Upper lobe of right lung (tissue), 1 donor: Measurements from ENCODE around the gene EFNA5. TPM values are rescaled to one million over a fixed set of nuclear protein-coding genes. Genes with fewer than 3 reads are reported as not detected.

Experiments used
- ATAC-seq: fragments of 200-7000 bp; cut with Tn5 transposase; one replicate; pipeline ENCODE4 v1.9.1; 2020; ENCODE audit warnings: mild to moderate bottlenecking, moderate library complexity
- DNase-seq: peaks from one replicate; pipeline ENCODE4 v3.0.0-alpha.2; 2020
- H3K27ac ChIP-seq: fragments of 200-600 bp; one replicate; pipeline ENCODE4 v1.8.0; 2022
- H3K27me3 ChIP-seq: fragments of 200-600 bp; one replicate; pipeline ENCODE4 v1.8.0; 2022; ENCODE audit warnings: mild to moderate bottlenecking
- H3K36me3 ChIP-seq: fragments of 200-600 bp; one replicate; pipeline ENCODE4 v1.8.0; 2022
- H3K4me1 ChIP-seq: fragments of 200-600 bp; one replicate; pipeline ENCODE4 v1.8.0; 2022
- H3K4me3 ChIP-seq: fragments of 200-600 bp; one replicate; pipeline ENCODE4 v1.8.0; 2022; ENCODE audit warnings: mild to moderate bottlenecking
- H3K9me3 ChIP-seq: fragments of 200-600 bp; one replicate; pipeline ENCODE4 v1.8.0; 2022
- intact Hi-C: fragments of 100-400 bp; cut with DNase I; formaldehyde crosslinking; loops from one replicate; pipeline ENCODE4 v1.11.0; 2022
- total RNA-seq: library from RNA; stranded (reverse); fragmentation: NEBNext Ultra II Directional; extraction: Animal tissue kit (Norgen Biotek cat#: 25700); gene quantifications from one replicate; pipeline ENCODE4 v1.2.1, GENCODE V29; 2021
- TF ChIP-seq, protein P1 (sequence below): fragments of 200-600 bp; IDR thresholded peaks from one replicate; pipeline ENCODE4 v1.8.0; 2022; ENCODE audit warnings: antibody characterized with exemption
- donor health status: DM: no; HTN: yes; CAD: no; lungs with severe emphysema.

The EFNA5 gene
- total RNA-seq, 1 donor from 2014 or later, result 12.0 TPM

GRCh38 chr5:107570181-107570580 lies 100.6 kb downstream of the EFNA5 start:
- no peak overlapping the region for H3K27ac ChIP-seq
- H3K4me1 ChIP-seq, result peaks cover 9% of the 10 kb centered on the region
- DNase-seq (no peak), ATAC-seq (no peak)
- no peaks in the 10 kb centered on the region for H3K36me3 ChIP-seq
- TF ChIP-seq, protein P1, sequence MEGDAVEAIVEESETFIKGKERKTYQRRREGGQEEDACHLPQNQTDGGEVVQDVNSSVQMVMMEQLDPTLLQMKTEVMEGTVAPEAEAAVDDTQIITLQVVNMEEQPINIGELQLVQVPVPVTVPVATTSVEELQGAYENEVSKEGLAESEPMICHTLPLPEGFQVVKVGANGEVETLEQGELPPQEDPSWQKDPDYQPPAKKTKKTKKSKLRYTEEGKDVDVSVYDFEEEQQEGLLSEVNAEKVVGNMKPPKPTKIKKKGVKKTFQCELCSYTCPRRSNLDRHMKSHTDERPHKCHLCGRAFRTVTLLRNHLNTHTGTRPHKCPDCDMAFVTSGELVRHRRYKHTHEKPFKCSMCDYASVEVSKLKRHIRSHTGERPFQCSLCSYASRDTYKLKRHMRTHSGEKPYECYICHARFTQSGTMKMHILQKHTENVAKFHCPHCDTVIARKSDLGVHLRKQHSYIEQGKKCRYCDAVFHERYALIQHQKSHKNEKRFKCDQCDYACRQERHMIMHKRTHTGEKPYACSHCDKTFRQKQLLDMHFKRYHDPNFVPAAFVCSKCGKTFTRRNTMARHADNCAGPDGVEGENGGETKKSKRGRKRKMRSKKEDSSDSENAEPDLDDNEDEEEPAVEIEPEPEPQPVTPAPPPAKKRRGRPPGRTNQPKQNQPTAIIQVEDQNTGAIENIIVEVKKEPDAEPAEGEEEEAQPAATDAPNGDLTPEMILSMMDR, result no peak
- intact Hi-C loops, result no loop called here
- no peaks in the 10 kb centered on the region for H3K9me3 ChIP-seq
- H3K27me3 ChIP-seq, result no peaks in the 10 kb centered on the region
- H3K4me3 ChIP-seq, result no peak overlapping the region

DNA sequence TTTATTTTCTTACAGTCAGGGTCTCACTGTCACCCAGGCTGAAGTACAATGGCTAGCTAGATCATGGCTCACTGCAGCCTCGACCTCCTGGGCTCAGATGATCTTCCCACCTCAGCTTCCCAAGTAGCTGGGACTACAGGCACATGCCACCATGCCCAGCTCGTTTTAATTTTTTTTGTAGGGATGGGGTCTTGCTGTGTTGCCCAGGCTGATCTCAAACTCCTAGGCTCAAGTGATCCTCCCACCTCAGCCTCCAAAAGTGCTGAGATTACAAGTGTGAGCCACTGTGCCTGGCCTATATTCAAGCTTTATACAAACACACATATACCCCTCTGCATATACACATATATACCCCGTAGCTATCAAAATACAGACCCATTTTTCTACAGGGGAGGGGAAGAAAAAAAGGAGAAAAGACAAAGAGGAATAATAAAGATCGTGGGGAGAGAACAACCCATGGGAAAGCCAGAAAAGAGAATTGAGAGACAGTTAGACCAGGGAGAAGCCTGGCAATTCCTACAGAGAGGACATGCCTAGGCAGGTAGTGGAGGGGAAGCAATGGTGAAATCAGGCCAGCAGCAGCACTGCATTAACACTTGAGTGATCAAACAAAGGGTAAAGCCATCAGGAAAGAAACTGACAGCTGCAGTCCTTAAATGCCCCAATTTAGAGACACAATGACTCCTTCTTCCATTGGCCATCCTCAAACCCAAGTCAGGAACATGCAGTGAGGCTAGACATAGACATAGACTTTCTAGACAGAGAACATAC lies 102.7 kb downstream of the EFNA5 start:
- intact Hi-C loops, result no loop called here
- H3K4me1 ChIP-seq, result peaks cover 9% of the 10 kb centered on the region
- H3K27ac ChIP-seq, result no peak overlapping the region
- ATAC-seq, result no peak
- no peak for DNase-seq
- TF ChIP-seq, protein P1, result no peak
- H3K36me3 ChIP-seq, result no peaks in the 10 kb centered on the region
- no peaks in the 10 kb centered on the region for H3K27me3 ChIP-seq
- no peaks in the 10 kb centered on the region for H3K9me3 ChIP-seq
- no peak overlapping the region for H3K4me3 ChIP-seq

GRCh38 chr5:107566986-107567385 lies 103.8 kb downstream of the EFNA5 start:
- Histone ChIP-seq H3K9me3 (no peaks in the 10 kb centered on the region), H3K4me3 (no peak overlapping the region), H3K4me1 (peaks cover 9% of the 10 kb centered on the region), H3K27ac (no peak overlapping the region), H3K36me3 (no peaks in the 10 kb centered on the region), H3K27me3 (no peaks in the 10 kb centered on the region)
- intact Hi-C loops, result no loop called here
- DNase-seq (no peak), ATAC-seq (no peak)
- TF ChIP-seq, protein P1, result no peak

- intact Hi-C loops, result no loop called here
- no peak for DNase-seq
- H3K27me3 ChIP-seq, result no peaks in the 10 kb centered on the region
- ATAC-seq, result no peak
- H3K27ac ChIP-seq, result no peak overlapping the region
- TF ChIP-seq, protein P1, result no peak
- H3K4me1 ChIP-seq, result peaks cover 3% of the 10 kb centered on the region
- H3K4me3 ChIP-seq, result no peak overlapping the region
- H3K36me3 ChIP-seq, result no peaks in the 10 kb centered on the region
- H3K9me3 ChIP-seq, result no peaks in the 10 kb centered on the region
These were observed 104.7 kb downstream of the EFNA5 start for GRCh38 chr5:107565791-107566767.

DNA sequence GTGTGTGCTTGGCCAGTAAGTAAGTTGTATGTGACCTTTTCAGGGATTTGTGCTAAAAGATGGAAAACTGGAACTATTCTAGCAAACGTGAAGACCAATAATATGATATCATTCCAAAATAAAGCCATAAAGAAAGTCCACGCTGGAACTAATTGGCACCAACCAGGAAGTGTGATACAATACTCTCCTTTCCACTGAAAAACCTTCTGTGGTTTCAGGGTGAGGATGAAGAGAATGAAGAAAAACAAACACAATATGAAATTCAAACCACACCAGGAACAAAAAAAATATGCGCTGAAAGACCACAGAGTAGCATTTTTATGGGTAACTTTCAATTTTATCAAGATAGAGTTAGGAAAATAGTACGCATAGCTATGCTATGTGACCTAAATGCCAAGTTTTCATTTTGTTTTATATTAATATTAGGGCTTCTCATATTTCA lies 105.8 kb downstream of the EFNA5 start:
- Histone ChIP-seq H3K27ac (no peak overlapping the region), H3K27me3 (no peaks in the 10 kb centered on the region), H3K4me3 (no peak overlapping the region), H3K9me3 (no peaks in the 10 kb centered on the region), H3K4me1 (no peaks in the 10 kb centered on the region), H3K36me3 (no peaks in the 10 kb centered on the region)
- intact Hi-C loops, result no loop called here
- no peak for ATAC-seq
- DNase-seq, result no peak
- TF ChIP-seq, protein P1, result no peak
